Umbilical cord (tissue), 2 donors: Measurements from ENCODE around the gene PFDN4. TPM values are rescaled to one million over a fixed set of nuclear protein-coding genes. Genes with fewer than 3 reads are reported as not detected.

ENCODE experiments used
- DNase-seq: peaks from one replicate; pipeline ENCODE4 v3.0.0-alpha.2; 2015; ENCODE audit warnings: low spot score
- total RNA-seq: library from RNA; depleted of rRNA; stranded (reverse); fragments of >200 nt; gene quantifications from one replicate; pipeline ENCODE4 v1.2.3, GENCODE V29; 2014; ENCODE audit warnings: low replicate concordance; ENCODE audit not compliant: insufficient read depth

The PFDN4 gene
- 84.7 TPM for total RNA-seq

DNA sequence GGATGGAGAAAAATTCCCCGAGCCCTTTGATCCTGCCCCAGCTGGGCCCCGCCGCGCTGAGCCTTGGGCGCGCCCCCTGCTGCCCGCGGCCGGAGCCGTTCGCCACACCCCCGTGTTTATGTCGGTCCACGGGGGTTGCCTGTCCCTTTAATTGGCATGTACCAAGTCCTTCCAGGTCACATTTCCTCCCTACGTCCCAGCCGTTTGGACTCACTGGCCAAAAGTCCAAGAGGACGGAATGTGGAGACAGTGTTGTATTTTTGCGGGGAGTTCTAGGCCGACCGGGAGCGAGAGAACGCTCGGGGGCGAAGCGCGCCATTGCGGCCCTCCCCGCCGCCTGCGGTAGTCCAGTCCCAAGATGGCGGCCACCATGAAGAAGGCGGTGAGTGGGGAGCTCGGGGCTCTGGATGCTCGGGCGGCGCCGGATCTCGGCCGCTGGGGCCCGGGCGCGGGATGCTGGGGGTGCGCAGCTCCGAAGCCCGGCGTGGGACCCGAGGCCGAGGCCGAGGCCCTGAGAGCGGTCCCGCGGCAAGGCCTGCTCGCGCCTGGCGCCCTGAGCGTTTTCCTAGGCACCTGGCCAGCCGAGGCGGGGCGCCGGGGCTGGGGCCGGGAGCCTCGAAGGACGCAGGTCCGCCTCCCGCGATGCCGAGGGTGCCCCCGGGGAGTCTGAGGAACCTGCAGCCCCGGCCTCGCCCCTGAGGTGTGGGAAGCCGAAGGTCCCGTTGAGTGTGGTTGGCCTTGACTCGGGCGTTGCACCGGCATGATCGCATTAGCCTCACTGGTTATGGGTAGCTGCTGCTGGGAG lies at the start of gene PFDN4:
PFDN4 (plus strand) TSS at position 345 of the 805 bp plus-strand sequence; CDS start at position 359, 14 bp downstream.
- DNase-seq, result peak; percentile 89

GRCh38 chr20:54158226-54158625 lies 49.7 kb upstream of the PFDN4 start:
- no peak for DNase-seq

DNA sequence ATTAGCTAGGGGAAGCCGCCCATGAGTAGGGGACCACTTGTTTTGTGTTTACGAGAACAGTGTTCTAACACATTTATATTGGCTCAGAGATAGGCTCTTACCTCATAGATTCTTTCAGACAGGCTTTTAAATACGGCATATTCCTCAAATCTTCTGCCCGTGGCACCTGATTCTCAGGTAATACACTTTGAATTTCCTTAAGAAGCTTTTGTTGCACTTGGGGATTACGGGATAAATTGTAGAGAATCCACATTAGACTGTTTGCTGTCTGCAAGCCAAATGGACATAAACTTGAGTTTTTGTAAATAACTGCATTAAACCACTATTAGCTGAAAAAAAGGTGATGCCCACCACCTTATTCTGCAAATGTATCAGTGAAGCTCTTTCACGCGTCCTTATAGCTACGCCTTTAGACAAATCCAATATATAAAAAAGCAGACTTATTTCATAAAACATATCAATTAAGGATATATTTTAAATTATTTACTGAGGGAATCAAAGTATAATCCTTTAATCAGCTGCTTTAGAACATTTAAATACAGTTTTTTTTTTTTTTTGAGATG lies 49.0 kb upstream of the PFDN4 start:
- DNase-seq, result no peak

GRCh38 chr20:54160065-54161007 lies 47.6 kb upstream of the PFDN4 start:
- no peak for DNase-seq

GRCh38 chr20:54161008-54161820 lies 46.7 kb upstream of the PFDN4 start:
- DNase-seq, result no peak

DNA sequence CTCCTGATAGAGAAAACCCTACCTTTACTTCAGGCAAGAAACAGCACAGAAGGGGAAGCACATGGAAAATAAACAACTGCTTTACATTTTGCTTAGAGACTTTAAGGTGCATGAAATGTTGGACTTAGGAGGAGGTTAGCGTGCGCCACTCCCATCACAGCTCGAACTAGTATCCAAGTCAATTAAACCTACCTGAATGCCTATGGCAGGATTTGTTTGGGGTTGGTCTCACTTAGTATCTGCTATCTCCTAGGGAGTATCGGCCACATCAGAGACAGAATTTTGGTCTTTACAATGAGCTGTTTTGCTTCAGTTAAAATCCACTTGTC lies 46.1 kb upstream of the PFDN4 start:
- DNase-seq, result no peak

DNA sequence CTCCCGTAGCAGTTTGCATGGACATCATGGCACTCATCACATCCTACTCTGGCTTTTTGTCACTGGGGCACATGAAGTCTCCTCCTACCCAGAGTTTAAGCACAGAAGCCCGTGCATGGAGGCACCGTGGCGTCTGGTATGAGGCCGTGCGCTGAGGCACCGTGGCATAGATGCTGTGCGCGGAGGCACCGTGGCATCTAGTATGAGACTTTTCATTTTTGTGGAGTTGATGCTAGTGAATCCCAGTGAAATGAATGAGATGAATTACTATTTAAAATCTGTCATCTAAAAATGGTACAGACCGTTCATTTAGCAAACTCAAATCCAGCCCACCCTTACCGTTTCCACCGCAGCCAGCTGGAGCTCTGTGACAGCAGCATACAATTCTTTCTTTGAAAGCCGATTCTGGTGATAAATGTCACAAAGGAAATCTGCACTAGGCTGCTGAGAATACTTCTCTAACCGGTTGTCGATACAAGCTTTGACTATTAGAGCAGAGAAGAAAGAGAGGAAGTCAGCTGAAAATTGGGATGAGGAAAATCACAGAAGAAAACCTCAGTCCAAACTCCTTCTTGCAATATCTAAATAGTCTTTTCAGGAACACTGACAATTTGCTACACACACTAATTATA lies 45.4 kb upstream of the PFDN4 start:
- DNase-seq, result no peak

GRCh38 chr20:54163402-54163801 lies 44.5 kb upstream of the PFDN4 start:
- DNase-seq, result no peak

DNA sequence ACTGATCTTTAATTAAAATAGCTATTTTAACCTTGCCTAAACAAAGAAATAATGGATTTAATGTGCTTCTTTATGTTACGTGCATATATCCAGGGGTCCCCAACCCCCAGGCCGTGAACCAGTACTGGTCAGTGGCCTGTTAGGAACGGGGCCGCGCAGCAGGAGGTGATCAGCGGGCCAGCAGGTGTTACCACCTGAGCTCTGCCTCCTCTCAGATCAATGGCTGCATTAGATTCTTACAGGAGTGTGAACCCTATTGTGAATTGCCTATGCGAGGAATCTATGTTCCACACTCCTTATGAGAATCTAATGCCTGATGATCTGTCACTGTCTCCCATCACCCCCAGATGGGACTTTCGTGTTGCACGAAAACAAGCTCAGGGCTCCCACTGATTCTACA lies 42.9 kb upstream of the PFDN4 start:
- no peak for DNase-seq

DNA sequence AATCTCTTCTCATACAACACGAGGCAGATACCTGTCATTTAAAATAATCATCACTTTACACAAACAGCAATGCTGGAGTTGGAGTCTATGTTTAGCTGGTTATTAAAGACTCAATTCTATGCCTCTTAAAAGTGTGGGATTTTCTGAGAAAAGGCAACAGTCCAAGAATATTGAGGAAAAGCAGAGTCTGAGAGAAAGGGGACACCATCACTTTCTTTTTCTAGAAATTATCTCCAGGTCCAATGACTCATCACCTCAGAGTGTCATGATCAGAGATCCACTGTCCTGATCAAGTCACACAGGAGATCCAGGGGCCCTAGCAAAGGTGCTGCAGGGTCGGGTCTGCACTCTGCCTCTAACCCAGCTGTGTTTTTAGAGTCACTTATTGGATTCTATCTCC lies 42.1 kb upstream of the PFDN4 start:
- no peak for DNase-seq

DNA sequence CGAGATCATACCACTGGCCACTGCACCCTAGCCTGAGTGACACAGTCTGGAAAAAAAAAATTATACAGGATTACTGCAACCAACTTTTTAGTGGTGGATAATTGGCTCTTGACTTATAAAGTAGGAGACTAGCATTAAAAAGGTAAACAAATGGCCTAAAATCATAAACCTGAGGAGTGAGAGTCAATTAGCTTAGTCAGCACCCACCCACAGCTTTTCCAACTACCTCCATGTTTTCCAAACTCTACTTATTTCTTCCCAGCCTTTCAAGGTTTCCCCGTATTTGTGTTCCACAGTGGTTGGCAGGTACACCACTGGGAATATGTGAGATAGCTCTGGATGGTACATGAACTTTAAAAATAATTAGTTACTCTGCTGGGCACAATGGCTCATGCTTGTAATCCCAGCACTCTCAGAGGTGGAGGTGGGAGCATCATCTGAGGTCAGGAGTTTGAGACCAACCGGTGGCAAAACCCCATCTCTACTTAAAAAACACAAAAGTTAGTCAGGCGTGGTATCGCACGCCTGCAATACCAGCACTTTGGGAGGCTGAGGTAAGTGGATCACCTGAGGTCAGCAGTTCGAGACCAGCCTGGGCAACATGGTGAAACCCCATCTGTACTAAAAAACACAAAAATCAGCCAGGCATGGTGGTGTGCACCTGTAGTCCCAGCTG lies 40.8 kb upstream of the PFDN4 start:
- no peak for DNase-seq

GRCh38 chr20:54167909-54168872 lies 39.7 kb upstream of the PFDN4 start:
- no peak for DNase-seq

DNA sequence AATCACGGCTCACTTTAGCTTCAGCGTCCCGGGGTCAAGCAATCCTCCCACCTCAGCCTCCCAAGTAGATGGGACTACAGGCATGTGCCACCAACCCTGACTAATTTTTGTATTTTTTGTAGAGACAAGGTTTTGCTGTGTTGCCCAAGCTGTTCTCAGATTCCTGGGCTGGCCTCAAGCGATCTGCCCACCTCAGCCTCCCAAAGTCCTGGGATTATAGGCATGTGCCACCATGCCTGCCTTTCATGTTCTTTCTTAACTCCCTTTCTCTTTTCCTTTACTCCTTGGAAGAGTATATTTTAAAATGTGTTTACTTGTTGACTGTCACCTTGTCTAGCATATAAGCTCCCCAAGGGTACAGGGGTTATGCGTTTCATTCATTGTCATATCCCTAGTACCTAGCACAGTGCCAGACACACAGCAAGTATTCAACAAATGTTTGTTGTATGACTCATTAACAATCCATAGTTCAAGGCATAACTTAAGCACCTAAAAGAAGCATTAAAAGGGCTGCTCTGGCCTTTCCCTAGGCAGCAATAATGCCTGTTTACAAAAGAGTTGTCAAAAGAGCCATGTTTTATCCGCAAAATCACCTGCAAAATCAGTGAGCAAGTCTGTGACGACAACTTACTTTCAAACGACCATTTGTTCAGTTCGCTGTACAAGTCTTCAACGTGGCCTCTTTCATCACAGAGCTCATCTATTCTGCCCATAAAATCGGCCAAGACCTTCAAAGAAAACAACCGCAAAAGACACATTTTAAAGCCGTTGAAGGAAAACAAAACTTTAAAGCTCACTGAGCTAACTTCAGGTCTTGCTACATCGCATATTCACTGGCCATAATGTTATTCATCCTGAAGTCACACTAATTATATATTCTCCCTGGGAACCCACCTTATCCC lies 38.7 kb upstream of the PFDN4 start:
- no peak for DNase-seq

GRCh38 chr20:54170026-54170471 lies 37.8 kb upstream of the PFDN4 start:
- DNase-seq, result no peak

DNA sequence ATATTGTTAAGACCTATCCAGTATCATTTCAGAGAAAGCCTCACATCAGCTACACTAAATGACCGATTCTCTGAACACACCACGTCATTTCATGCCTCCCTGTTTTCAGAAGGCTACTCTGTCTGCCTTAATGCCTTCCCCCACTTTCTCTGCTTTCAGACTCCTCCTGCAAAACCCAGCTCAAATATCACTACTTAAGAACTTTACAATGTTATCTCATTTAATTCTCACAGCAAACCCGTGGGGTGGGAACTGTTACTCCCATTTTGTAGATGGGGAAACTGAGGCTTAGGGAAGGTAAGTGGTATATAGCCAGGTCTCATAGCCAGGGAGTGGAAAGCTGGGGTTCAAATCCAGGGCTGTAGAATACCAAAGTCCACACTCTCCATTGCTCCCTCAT lies 36.9 kb upstream of the PFDN4 start:
- DNase-seq, result no peak

DNA sequence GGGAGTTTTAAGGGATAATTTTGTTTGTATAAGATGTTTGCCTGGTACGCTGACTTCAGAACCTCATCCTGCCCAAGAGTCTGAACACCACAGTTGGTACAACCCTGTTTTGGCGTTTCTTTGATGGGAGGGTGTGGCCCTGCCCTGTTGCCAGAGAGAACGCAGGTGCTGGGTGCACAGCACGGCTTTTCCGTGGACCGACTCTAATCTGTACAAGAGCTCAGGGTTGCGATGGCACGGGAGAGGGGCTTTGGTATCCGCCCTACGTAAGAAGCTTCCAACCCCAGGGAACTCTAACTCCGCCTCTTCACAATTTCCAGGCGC lies 35.4 kb upstream of the PFDN4 start:
- DNase-seq, result no peak

- DNase-seq, result no peak
Measured at GRCh38 chr20:54172856-54173652, 34.8 kb upstream of the PFDN4 start.
